Measurements from ENCODE around the gene UNC5C.

UNC5C gene

DNA sequence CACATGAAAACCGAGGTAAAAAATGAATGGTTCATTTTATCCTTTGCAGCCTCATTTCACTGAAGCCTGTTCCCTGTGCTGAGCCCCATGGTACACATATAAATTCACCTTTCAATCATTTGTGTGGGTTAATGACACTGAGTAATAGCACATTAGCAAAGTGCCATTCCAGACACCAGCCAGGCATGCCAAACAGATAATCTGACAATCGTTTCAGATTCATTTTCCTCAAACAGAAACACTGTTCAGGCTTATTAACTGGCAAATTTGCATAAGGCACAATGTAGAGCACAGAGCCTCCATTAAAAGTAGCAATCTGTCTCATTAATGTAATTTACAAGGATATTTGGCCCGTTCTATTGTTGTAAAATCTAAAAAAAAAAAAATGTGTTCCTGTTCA, 76.2 kb downstream of the UNC5C start:
- Histone ChIP-seq H3K4me1 (ENCODE audit: control insufficient read depth in 5 of 5, insufficient read depth in 5 of 5, low read length in 5 of 5) (no peaks in the 10 kb centered on the region), H3K9ac (ENCODE audit: low read length in 5 of 5) (no peak overlapping the region), H3K9me3 (ENCODE audit: control insufficient read depth in 5 of 5, low read length in 5 of 5) (no peaks in the 10 kb centered on the region), H3K4me3 (ENCODE audit: low read depth in 1 of 5, low read length in 5 of 5) (no peak overlapping the region), H3K27me3 (ENCODE audit: control insufficient read depth in 5 of 5, insufficient read depth in 4 of 5, low read length in 5 of 5) (no peaks in the 10 kb centered on the region), H3K27ac (ENCODE audit: low read depth, low read length) (no peak overlapping the region), H3K36me3 (ENCODE audit: control insufficient read depth in 5 of 5, insufficient read depth in 5 of 5, low read length in 5 of 5) (no peaks in the 10 kb centered on the region)

DNA sequence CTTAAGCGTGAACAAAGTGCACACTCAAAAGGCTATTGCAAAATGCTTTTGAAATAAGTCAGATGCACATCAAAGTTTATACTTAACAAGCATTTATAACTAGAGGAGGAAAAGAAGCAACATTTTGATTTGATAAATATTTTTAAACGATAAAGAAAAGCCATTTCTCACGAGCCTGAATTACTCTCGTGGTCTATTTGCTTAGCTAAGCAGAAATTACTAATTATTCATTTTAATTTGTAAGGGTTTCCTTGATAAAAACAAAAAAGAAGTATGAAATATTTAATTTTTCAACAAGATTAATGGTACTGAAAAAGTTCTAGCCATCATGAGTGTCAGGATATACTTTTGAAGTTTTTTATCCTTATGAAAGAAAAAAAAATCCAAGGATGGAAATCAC, 78.2 kb downstream of the UNC5C start:
- no peaks in the 10 kb centered on the region for H3K4me1 ChIP-seq (ENCODE audit: control insufficient read depth in 5 of 5, insufficient read depth in 5 of 5, low read length in 5 of 5)
- no peak overlapping the region for H3K27ac ChIP-seq (ENCODE audit: low read depth, low read length)
- no peak overlapping the region for H3K4me3 ChIP-seq (ENCODE audit: low read depth in 1 of 5, low read length in 5 of 5)
- no peaks in the 10 kb centered on the region for H3K36me3 ChIP-seq (ENCODE audit: control insufficient read depth in 5 of 5, insufficient read depth in 5 of 5, low read length in 5 of 5)
- no peak overlapping the region for H3K9ac ChIP-seq (ENCODE audit: low read length in 5 of 5)
- H3K27me3 ChIP-seq (ENCODE audit: control insufficient read depth in 5 of 5, insufficient read depth in 4 of 5, low read length in 5 of 5): no peaks in the 10 kb centered on the region
- no peaks in the 10 kb centered on the region for H3K9me3 ChIP-seq (ENCODE audit: control insufficient read depth in 5 of 5, low read length in 5 of 5)

DNA sequence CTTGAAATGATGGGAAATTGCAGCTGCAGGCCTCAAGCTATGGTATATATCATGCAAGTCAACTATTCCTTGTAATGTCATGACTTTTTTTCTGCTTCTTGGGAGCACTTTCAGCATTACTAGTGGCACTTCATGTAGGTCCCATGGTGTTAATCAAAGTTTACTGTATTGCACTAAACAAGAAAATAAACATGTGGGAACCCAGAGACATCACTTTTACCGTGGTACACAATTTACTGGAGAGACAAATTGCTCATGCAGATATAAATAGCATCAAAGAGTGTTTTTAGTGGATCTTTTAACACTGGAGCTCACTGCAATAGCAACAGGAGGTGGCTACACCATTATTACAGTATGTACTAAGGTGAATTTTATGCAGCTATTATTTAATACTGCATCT, 79.2 kb downstream of the UNC5C start:
- H3K9ac ChIP-seq (ENCODE audit: low read length in 5 of 5): no peak overlapping the region
- H3K36me3 ChIP-seq (ENCODE audit: control insufficient read depth in 5 of 5, insufficient read depth in 5 of 5, low read length in 5 of 5): no peaks in the 10 kb centered on the region
- no peaks in the 10 kb centered on the region for H3K27me3 ChIP-seq (ENCODE audit: control insufficient read depth in 5 of 5, insufficient read depth in 4 of 5, low read length in 5 of 5)
- no peaks in the 10 kb centered on the region for H3K4me1 ChIP-seq (ENCODE audit: control insufficient read depth in 5 of 5, insufficient read depth in 5 of 5, low read length in 5 of 5)
- no peaks in the 10 kb centered on the region for H3K9me3 ChIP-seq (ENCODE audit: control insufficient read depth in 5 of 5, low read length in 5 of 5)
- no peak overlapping the region for H3K27ac ChIP-seq (ENCODE audit: low read depth, low read length)
- no peak overlapping the region for H3K4me3 ChIP-seq (ENCODE audit: low read depth in 1 of 5, low read length in 5 of 5)

DNA sequence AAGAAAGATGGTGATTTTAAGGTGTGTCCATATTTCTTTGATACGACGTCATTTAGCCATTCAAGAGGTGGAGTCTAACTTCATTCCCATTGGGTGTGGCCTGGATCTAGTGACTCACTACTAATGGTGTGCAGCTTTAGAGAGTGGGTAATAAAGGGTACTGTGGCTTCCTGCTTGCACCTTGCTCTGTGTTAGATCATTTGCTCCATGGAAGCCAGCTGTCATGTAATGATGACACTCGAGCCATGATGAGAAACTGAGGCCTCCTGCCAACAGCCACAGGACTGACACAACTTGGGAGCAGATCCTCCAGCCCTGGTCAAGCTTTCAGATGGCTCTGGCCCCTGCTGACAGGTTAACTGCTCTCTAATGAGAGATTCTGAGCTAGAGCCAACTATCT, 82.0 kb downstream of the UNC5C start:
- Histone ChIP-seq H3K9ac (ENCODE audit: low read length in 5 of 5) (no peak overlapping the region), H3K36me3 (ENCODE audit: control insufficient read depth in 5 of 5, insufficient read depth in 5 of 5, low read length in 5 of 5) (no peaks in the 10 kb centered on the region), H3K27ac (ENCODE audit: low read depth, low read length) (no peak overlapping the region), H3K4me1 (ENCODE audit: control insufficient read depth in 5 of 5, insufficient read depth in 5 of 5, low read length in 5 of 5) (no peaks in the 10 kb centered on the region), H3K27me3 (ENCODE audit: control insufficient read depth in 5 of 5, insufficient read depth in 4 of 5, low read length in 5 of 5) (no peaks in the 10 kb centered on the region), H3K9me3 (ENCODE audit: control insufficient read depth in 5 of 5, low read length in 5 of 5) (no peaks in the 10 kb centered on the region), H3K4me3 (ENCODE audit: low read depth in 1 of 5, low read length in 5 of 5) (no peak overlapping the region)

DNA sequence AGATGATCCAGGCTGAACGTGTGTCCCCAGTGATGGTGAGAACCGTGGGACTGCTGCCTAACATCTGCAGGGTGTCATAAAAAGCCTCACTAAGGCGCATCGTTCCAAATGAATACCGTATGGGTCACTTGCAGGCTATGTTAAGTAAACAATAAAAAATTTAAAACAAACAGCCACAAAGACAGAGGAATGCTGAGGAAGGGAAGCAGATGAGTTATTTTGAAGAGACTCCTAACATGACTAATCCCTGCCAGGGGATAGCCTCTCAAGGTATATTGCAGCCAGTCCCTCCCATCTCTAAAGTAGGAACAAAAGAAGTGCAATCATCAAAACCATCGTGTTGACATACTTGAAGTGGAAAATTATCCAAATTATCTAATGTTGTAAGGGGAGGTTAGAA, 83.8 kb downstream of the UNC5C start:
- Histone ChIP-seq H3K9ac (ENCODE audit: low read length in 5 of 5) (no peak overlapping the region), H3K36me3 (ENCODE audit: control insufficient read depth in 5 of 5, insufficient read depth in 5 of 5, low read length in 5 of 5) (no peaks in the 10 kb centered on the region), H3K4me3 (ENCODE audit: low read depth in 1 of 5, low read length in 5 of 5) (no peak overlapping the region), H3K27me3 (ENCODE audit: control insufficient read depth in 5 of 5, insufficient read depth in 4 of 5, low read length in 5 of 5) (no peaks in the 10 kb centered on the region), H3K27ac (ENCODE audit: low read depth, low read length) (no peak overlapping the region), H3K9me3 (ENCODE audit: control insufficient read depth in 5 of 5, low read length in 5 of 5) (no peaks in the 10 kb centered on the region), H3K4me1 (ENCODE audit: control insufficient read depth in 5 of 5, insufficient read depth in 5 of 5, low read length in 5 of 5) (no peaks in the 10 kb centered on the region)

- H3K4me1 ChIP-seq (ENCODE audit: control insufficient read depth in 5 of 5, insufficient read depth in 5 of 5, low read length in 5 of 5): no peaks in the 10 kb centered on the region
- no peak overlapping the region for H3K4me3 ChIP-seq (ENCODE audit: low read depth in 1 of 5, low read length in 5 of 5)
- H3K9me3 ChIP-seq (ENCODE audit: control insufficient read depth in 5 of 5, low read length in 5 of 5): no peaks in the 10 kb centered on the region
- H3K36me3 ChIP-seq (ENCODE audit: control insufficient read depth in 5 of 5, insufficient read depth in 5 of 5, low read length in 5 of 5): no peaks in the 10 kb centered on the region
- no peak overlapping the region for H3K9ac ChIP-seq (ENCODE audit: low read length in 5 of 5)
- H3K27ac ChIP-seq (ENCODE audit: low read depth, low read length): no peak overlapping the region
- no peaks in the 10 kb centered on the region for H3K27me3 ChIP-seq (ENCODE audit: control insufficient read depth in 5 of 5, insufficient read depth in 4 of 5, low read length in 5 of 5)
These were observed 85.9 kb downstream of the UNC5C start for GRCh38 chr4:95462921-95463320.

DNA sequence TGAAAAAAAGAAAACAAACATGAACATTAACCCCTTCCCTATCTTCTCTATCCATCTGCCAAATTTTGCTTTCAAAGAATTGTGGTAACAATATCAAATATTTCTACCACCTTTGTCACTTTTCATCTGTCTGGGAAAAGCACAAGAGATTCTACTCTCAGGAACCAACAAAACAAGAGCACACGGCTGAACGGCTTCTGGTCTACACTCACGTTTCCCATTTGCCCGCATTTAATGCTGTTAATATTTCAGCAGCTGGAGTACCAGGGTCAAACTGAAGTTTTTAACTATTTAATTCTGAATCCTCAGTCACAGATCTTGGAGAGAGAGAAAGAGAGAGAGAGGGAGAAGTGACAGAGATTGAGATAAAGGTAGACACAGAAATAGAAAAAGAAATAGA, 91.4 kb downstream of the UNC5C start:
- Histone ChIP-seq H3K4me3 (ENCODE audit: low read depth in 1 of 5, low read length in 5 of 5) (no peak overlapping the region), H3K4me1 (ENCODE audit: control insufficient read depth in 5 of 5, insufficient read depth in 5 of 5, low read length in 5 of 5) (no peaks in the 10 kb centered on the region), H3K27me3 (ENCODE audit: control insufficient read depth in 5 of 5, insufficient read depth in 4 of 5, low read length in 5 of 5) (no peaks in the 10 kb centered on the region), H3K9ac (ENCODE audit: low read length in 5 of 5) (no peak overlapping the region), H3K36me3 (ENCODE audit: control insufficient read depth in 5 of 5, insufficient read depth in 5 of 5, low read length in 5 of 5) (no peaks in the 10 kb centered on the region), H3K27ac (ENCODE audit: low read depth, low read length) (no peak overlapping the region), H3K9me3 (ENCODE audit: control insufficient read depth in 5 of 5, low read length in 5 of 5) (no peaks in the 10 kb centered on the region)

GRCh38 chr4:95450294-95450693, 98.5 kb downstream of the UNC5C start:
- H3K4me3 ChIP-seq (ENCODE audit: low read depth in 1 of 5, low read length in 5 of 5): no peak overlapping the region
- H3K9ac ChIP-seq (ENCODE audit: low read length in 5 of 5): no peak overlapping the region
- H3K36me3 ChIP-seq (ENCODE audit: control insufficient read depth in 5 of 5, insufficient read depth in 5 of 5, low read length in 5 of 5): no peaks in the 10 kb centered on the region
- H3K27me3 ChIP-seq (ENCODE audit: control insufficient read depth in 5 of 5, insufficient read depth in 4 of 5, low read length in 5 of 5): no peaks in the 10 kb centered on the region
- no peak overlapping the region for H3K27ac ChIP-seq (ENCODE audit: low read depth, low read length)
- H3K4me1 ChIP-seq (ENCODE audit: control insufficient read depth in 5 of 5, insufficient read depth in 5 of 5, low read length in 5 of 5): no peaks in the 10 kb centered on the region
- H3K9me3 ChIP-seq (ENCODE audit: control insufficient read depth in 5 of 5, low read length in 5 of 5): no peaks in the 10 kb centered on the region

GRCh38 chr4:95446173-95446572, 102.6 kb downstream of the UNC5C start:
- H3K4me3 ChIP-seq (ENCODE audit: low read depth in 1 of 5, low read length in 5 of 5): no peak overlapping the region
- no peaks in the 10 kb centered on the region for H3K4me1 ChIP-seq (ENCODE audit: control insufficient read depth in 5 of 5, insufficient read depth in 5 of 5, low read length in 5 of 5)
- no peaks in the 10 kb centered on the region for H3K9me3 ChIP-seq (ENCODE audit: control insufficient read depth in 5 of 5, low read length in 5 of 5)
- no peak overlapping the region for H3K9ac ChIP-seq (ENCODE audit: low read length in 5 of 5)
- H3K36me3 ChIP-seq (ENCODE audit: control insufficient read depth in 5 of 5, insufficient read depth in 5 of 5, low read length in 5 of 5): no peaks in the 10 kb centered on the region
- H3K27me3 ChIP-seq (ENCODE audit: control insufficient read depth in 5 of 5, insufficient read depth in 4 of 5, low read length in 5 of 5): no peaks in the 10 kb centered on the region
- H3K27ac ChIP-seq (ENCODE audit: low read depth, low read length): no peak overlapping the region

- no peaks in the 10 kb centered on the region for H3K27me3 ChIP-seq (ENCODE audit: control insufficient read depth in 5 of 5, insufficient read depth in 4 of 5, low read length in 5 of 5)
- no peaks in the 10 kb centered on the region for H3K9me3 ChIP-seq (ENCODE audit: control insufficient read depth in 5 of 5, low read length in 5 of 5)
- no peak overlapping the region for H3K9ac ChIP-seq (ENCODE audit: low read length in 5 of 5)
- no peaks in the 10 kb centered on the region for H3K4me1 ChIP-seq (ENCODE audit: control insufficient read depth in 5 of 5, insufficient read depth in 5 of 5, low read length in 5 of 5)
- no peaks in the 10 kb centered on the region for H3K36me3 ChIP-seq (ENCODE audit: control insufficient read depth in 5 of 5, insufficient read depth in 5 of 5, low read length in 5 of 5)
- H3K4me3 ChIP-seq (ENCODE audit: low read depth in 1 of 5, low read length in 5 of 5): no peak overlapping the region
- H3K27ac ChIP-seq (ENCODE audit: low read depth, low read length): no peak overlapping the region
These were observed 103.5 kb downstream of the UNC5C start for GRCh38 chr4:95445251-95445650.

GRCh38 chr4:95444812-95445211, 104.0 kb downstream of the UNC5C start:
- H3K27me3 ChIP-seq (ENCODE audit: control insufficient read depth in 5 of 5, insufficient read depth in 4 of 5, low read length in 5 of 5): no peaks in the 10 kb centered on the region
- H3K4me3 ChIP-seq (ENCODE audit: low read depth in 1 of 5, low read length in 5 of 5): no peak overlapping the region
- no peaks in the 10 kb centered on the region for H3K4me1 ChIP-seq (ENCODE audit: control insufficient read depth in 5 of 5, insufficient read depth in 5 of 5, low read length in 5 of 5)
- no peaks in the 10 kb centered on the region for H3K36me3 ChIP-seq (ENCODE audit: control insufficient read depth in 5 of 5, insufficient read depth in 5 of 5, low read length in 5 of 5)
- no peaks in the 10 kb centered on the region for H3K9me3 ChIP-seq (ENCODE audit: control insufficient read depth in 5 of 5, low read length in 5 of 5)
- H3K27ac ChIP-seq (ENCODE audit: low read depth, low read length): no peak overlapping the region
- no peak overlapping the region for H3K9ac ChIP-seq (ENCODE audit: low read length in 5 of 5)

Data from subcutaneous abdominal adipose tissue (tissue), 5 donors.